Peyer's patch (tissue), 4 donors: Measurements from ENCODE around the gene ZNF467. TPM values are rescaled to one million over a fixed set of nuclear protein-coding genes. Genes with fewer than 3 reads are reported as not detected.

Source experiments
- DNase-seq, 3 donors: peaks; one replicate each; pipeline ENCODE4 v3.0.0-alpha.2; 2017 to 2019
- H3K27ac ChIP-seq, 4 donors: fragments of 200-600 bp; sonication (generic); one replicate each; pipeline ENCODE4 v1.5.1; 2016 to 2019
- H3K27me3 ChIP-seq, 2 donors: fragments of 200-600 bp; sonication (generic); one replicate each; pipeline ENCODE4 v1.5.1; 2019
- H3K36me3 ChIP-seq, 3 donors: fragments of 200-600 bp; sonication (generic); one replicate each; pipeline ENCODE4 v1.5.1; 2016 to 2019
- H3K4me1 ChIP-seq, 4 donors: fragments of 200-600 bp; sonication (generic); one replicate each; pipeline ENCODE4 v1.5.1; 2016 to 2019
- H3K4me3 ChIP-seq, 4 donors: fragments of 200-600 bp; sonication (generic); 1 replicate in 3 of 4; 2 replicates in 1 of 4; pipeline ENCODE4 v1.5.1; 2016 to 2019; ENCODE audit warnings: mild to moderate bottlenecking in 1 of 4
- H3K9me3 ChIP-seq, 4 donors: fragments of 200-600 bp; sonication (generic); one replicate each; pipeline ENCODE4 v1.5.1; 2016 to 2019; ENCODE audit warnings: mild to moderate bottlenecking in 1 of 4
- CTCF ChIP-seq, 6 experiments: fragments of 450-650 bp in 4 of 6; fragments of 200-600 bp in 2 of 6; sonication (generic) in 1 of 6; IDR thresholded peaks; one replicate each; pipeline ENCODE4 v1.5.1; 2017 to 2019; ENCODE audit warnings: antibody characterized with exemption in 6 of 6, mild to moderate bottlenecking in 3 of 6, moderate library complexity in 1 of 6
- POLR2A ChIP-seq, 2 donors: fragments of 450-650 bp; IDR thresholded peaks; one replicate each; pipeline ENCODE4 v1.5.1; 2017; ENCODE audit warnings: antibody characterized with exemption in 2 of 2, mild to moderate bottlenecking in 2 of 2, moderate library complexity in 2 of 2
- total RNA-seq, 4 donors: library from RNA; depleted of rRNA; stranded (reverse); fragments of >200 nt; gene quantifications; one replicate each; pipeline ENCODE4 v1.1.0, GENCODE V29; 2016

ZNF467 gene
- total RNA-seq, 4 donors from 2014 or later, result 0.35 to 4.7 (median 3.1) TPM

GRCh38 chr7:149776289-149776688 is 2.9 kb upstream of the ZNF467 start:
- TF ChIP-seq CTCF (IDR thresholded peaks at IDR 0.05) (no peak), POLR2A (IDR thresholded peaks at IDR 0.05) (no peak)
- Histone ChIP-seq H3K4me3 (no peak overlapping the region), H3K36me3 (no peaks in the 10 kb centered on the region), H3K27ac (peak overlapping the region in 1 of 4 donors; percentile 22), H3K9me3 (no peaks in the 10 kb centered on the region), H3K4me1 (peaks cover 0 to 26% (median 6%) of the 10 kb centered on the region in 4 donors), H3K27me3 (peaks cover 0 to 5% of the 10 kb centered on the region in 2 donors)
- DNase-seq, result peak in 1 of 3 donors; percentile 65

GRCh38 chr7:149775176-149775556 is 1.8 kb upstream of the ZNF467 start:
- DNase-seq, result no peak
- Histone ChIP-seq H3K4me3 (no peak overlapping the region), H3K4me1 (peaks cover 0 to 32% (median 10%) of the 10 kb centered on the region in 4 donors), H3K36me3 (no peaks in the 10 kb centered on the region), H3K27me3 (peaks cover 0 to 5% of the 10 kb centered on the region in 2 donors), H3K9me3 (no peaks in the 10 kb centered on the region), H3K27ac (no peak overlapping the region)
- TF ChIP-seq POLR2A (IDR thresholded peaks at IDR 0.05), result no peak
- TF ChIP-seq CTCF (IDR thresholded peaks at IDR 0.05), result no peak

GRCh38 chr7:149774237-149775175 is 1.1 kb upstream of the ZNF467 start:
- Histone ChIP-seq H3K9me3 (no peaks in the 10 kb centered on the region), H3K27ac (peak overlapping the region; percentile 9 to 70 (median 45)), H3K36me3 (no peaks in the 10 kb centered on the region), H3K4me1 (peaks cover 0 to 32% (median 10%) of the 10 kb centered on the region in 4 donors), H3K4me3 (peak overlapping the region in 3 of 4 donors; percentile 45 to 82 (median 70)), H3K27me3 (peaks cover 0 to 5% of the 10 kb centered on the region in 2 donors)
- TF ChIP-seq CTCF (IDR thresholded peaks at IDR 0.05), result no peak
- TF ChIP-seq POLR2A (IDR thresholded peaks at IDR 0.05), result no peak
- no peak for DNase-seq

GRCh38 chr7:149772956-149773434 is 393 bp downstream of the ZNF467 start:
- no peak for TF ChIP-seq POLR2A (IDR thresholded peaks at IDR 0.05)
- no peak for TF ChIP-seq CTCF (IDR thresholded peaks at IDR 0.05)
- Histone ChIP-seq H3K9me3 (no peaks in the 10 kb centered on the region), H3K27ac (peak overlapping the region; percentile 32 to 72 (median 70)), H3K4me3 (peak overlapping the region; percentile 45 to 82 (median 64)), H3K27me3 (peaks cover 0 to 5% of the 10 kb centered on the region in 2 donors), H3K36me3 (no peaks in the 10 kb centered on the region), H3K4me1 (peaks cover 0 to 32% (median 10%) of the 10 kb centered on the region in 4 donors)
- peak in 1 of 3 donors; percentile 24 for DNase-seq

- Histone ChIP-seq H3K36me3 (no peaks in the 10 kb centered on the region), H3K4me3 (peak overlapping the region; percentile 45 to 82 (median 64)), H3K27ac (peak overlapping the region; percentile 55 to 72 (median 70)), H3K27me3 (peaks cover 0 to 5% of the 10 kb centered on the region in 2 donors), H3K9me3 (no peaks in the 10 kb centered on the region), H3K4me1 (peaks cover 0 to 32% (median 10%) of the 10 kb centered on the region in 4 donors)
- no peak for TF ChIP-seq POLR2A (IDR thresholded peaks at IDR 0.05)
- no peak for TF ChIP-seq CTCF (IDR thresholded peaks at IDR 0.05)
- peak in 1 of 3 donors; percentile 31 for DNase-seq
Measured at GRCh38 chr7:149772241-149772955, 990 bp downstream of the ZNF467 start.
